HepG2 (cell line): ENCODE measurements around the gene ZNF239. TPM values are rescaled to one million over a fixed set of nuclear protein-coding genes. Genes with fewer than 3 reads are reported as not detected.

Experiments used
- ATAC-seq: fragments of 200-7000 bp; cut with Tn5 transposase; 3 replicates; pipeline ENCODE4 v1.9.1; 2020; ENCODE audit warnings: mild to moderate bottlenecking, moderate library complexity
- BruUV-seq: library from RNA; stranded (reverse); fragments of 400-500 nt; replicated peaks from 2 replicates; lab custom pipeline; 2021; lab: Mats Ljungman, UMichigan
- CTCF ChIA-PET: fragments of 300-600 bp; formaldehyde crosslinking; extraction: SDS; loops from one replicate; lab custom pipeline; 2021; ENCODE audit warnings: low total read pairs, inconsistent platforms, low intra/inter-chr PET ratio; lab: Yijun Ruan, JAX
- POLR2A ChIA-PET: fragments of 350-600 bp; sonication (Branson Sonifier 250); formaldehyde crosslinking; loops from one replicate; lab custom pipeline; 2020; ENCODE audit warnings: antibody characterized with exemption, inconsistent platforms; lab: Yijun Ruan, JAX
- DNase-seq: peaks from one replicate; pipeline ENCODE4 v3.0.0-alpha.2; 2015; ENCODE audit warnings: low spot score
- FAIRE-seq: peaks from 3 replicates; lab custom pipeline; 2011; peaks lifted over from hg19 to GRCh38; lab: Jason Lieb, UNC
- H2AFZ ChIP-seq: one replicate; pipeline ENCODE4 v1.6.1; 2011; ENCODE audit warnings: low read length, inconsistent platforms
- H3K27ac ChIP-seq: fragments of 300-600 bp; 3 replicates; pipeline ENCODE4 v1.8.0; 2011; ENCODE audit warnings: mixed run types, mild to moderate bottlenecking, mixed read lengths, low read length, inconsistent platforms; ENCODE audit not compliant: insufficient read depth; ENCODE audit errors: extremely low read length
- H3K27me3 ChIP-seq, 2 experiments: fragments of 200-600 bp in 1 of 2; 2 replicates in 1 of 2; 3 replicates in 1 of 2; pipeline versions ENCODE4 v1.6.0 to v1.8.0; 2011; ENCODE audit warnings: low read length in 2 of 2, mild to moderate bottlenecking in 2 of 2, moderate library complexity in 2 of 2, inconsistent platforms in 1 of 2; ENCODE audit not compliant: insufficient read depth in 2 of 2, control insufficient read depth in 1 of 2
- H3K36me3 ChIP-seq, 2 experiments: fragments of 200-600 bp in 1 of 2; replicated peaks in 1 of 2; 2 replicates in 1 of 2; 3 replicates in 1 of 2; pipeline versions ENCODE4 v1.5.1 to v1.8.0; 2011; ENCODE audit warnings: low read length in 2 of 2, inconsistent platforms in 1 of 2; ENCODE audit not compliant: insufficient read depth in 2 of 2, control insufficient read depth in 1 of 2
- H3K4me1 ChIP-seq: 2 replicates; pipeline ENCODE4 v1.5.1; 2012; ENCODE audit warnings: low read length, inconsistent platforms; ENCODE audit not compliant: insufficient read depth
- H3K4me2 ChIP-seq: 2 replicates; pipeline ENCODE4 v1.6.0; 2011; ENCODE audit warnings: low read depth, low read length, inconsistent platforms
- H3K4me3 ChIP-seq, 3 experiments: fragments of 200-600 bp in 1 of 3; sonication (generic), shearing (Covaris generic) in 1 of 3; replicated peaks in 1 of 3; 2 replicates each; pipeline ENCODE4 v1.5.1; 2011 to 2016; ENCODE audit warnings: low read length in 3 of 3, inconsistent platforms in 2 of 3, low read depth in 2 of 3, mild to moderate bottlenecking in 2 of 3, control low read depth in 1 of 3, mixed read lengths in 1 of 3; ENCODE audit not compliant: insufficient read depth in 1 of 3
- H3K79me2 ChIP-seq: one replicate; pipeline ENCODE4 v1.6.1; 2011; ENCODE audit warnings: low read length, inconsistent platforms; ENCODE audit not compliant: insufficient read depth
- H3K9ac ChIP-seq: 2 replicates; pipeline ENCODE4 v1.6.0; 2011; ENCODE audit warnings: mild to moderate bottlenecking, low read depth, low read length, inconsistent platforms; ENCODE audit not compliant: insufficient read depth
- H3K9me3 ChIP-seq: 2 replicates; pipeline ENCODE4 v1.5.1; 2012; ENCODE audit warnings: mild to moderate bottlenecking, low read length
- H4K20me1 ChIP-seq: 2 replicates; pipeline ENCODE4 v1.6.0; 2011; ENCODE audit warnings: inconsistent platforms, mild to moderate bottlenecking, low read length, moderate library complexity; ENCODE audit not compliant: insufficient read depth
- AGO1 ChIP-seq: fragments of 200-400 bp; formaldehyde crosslinking; IDR thresholded peaks from 2 replicates; pipeline ENCODE4 v1.6.1; 2017; ENCODE audit warnings: mild to moderate bottlenecking, low read depth, low read length, moderate library complexity; ENCODE audit not compliant: poor library complexity, severe bottlenecking
- ARID2 ChIP-seq: sonication (generic); formaldehyde crosslinking; IDR thresholded peaks from 2 replicates; pipeline ENCODE4 v1.8.1; 2022; ENCODE audit warnings: mild to moderate bottlenecking, missing genetic modification reagents, borderline replicate concordance
- CENPX ChIP-seq: sonication (generic); formaldehyde crosslinking; IDR thresholded peaks from 2 replicates; pipeline ENCODE4 v1.9.0; 2021; ENCODE audit warnings: mild to moderate bottlenecking, missing genetic modification reagents, moderate library complexity
- FOXP1 ChIP-seq, 2 experiments: fragments of 450-650 bp in 1 of 2; IDR thresholded peaks; 2 replicates each; pipeline ENCODE4 v1.6.1; 2017 to 2018; ENCODE audit warnings: antibody characterized with exemption in 1 of 2
- GZF1 ChIP-seq: sonication (generic); formaldehyde crosslinking; IDR thresholded peaks from 2 replicates; pipeline ENCODE4 v1.5.1; 2020; ENCODE audit warnings: mild to moderate bottlenecking, missing genetic modification reagents
- HNF4G ChIP-seq, 2 experiments: sonication (generic) in 1 of 2; formaldehyde crosslinking in 1 of 2; IDR thresholded peaks; 2 replicates each; pipeline versions ENCODE4 v1.4.0 to v1.6.1; 2011 to 2020; ENCODE audit warnings: borderline replicate concordance in 2 of 2, low read depth in 2 of 2, mild to moderate bottlenecking in 2 of 2, low read length in 1 of 2, missing genetic modification reagents in 1 of 2, moderate library complexity in 1 of 2
- HOXA3 ChIP-seq: sonication (generic); formaldehyde crosslinking; IDR thresholded peaks from 2 replicates; pipeline ENCODE4 v1.5.0; 2020; ENCODE audit warnings: missing genetic modification reagents
- SCMH1 ChIP-seq: sonication (generic); formaldehyde crosslinking; IDR thresholded peaks from 2 replicates; pipeline ENCODE4 v1.9.0; 2021; ENCODE audit warnings: missing genetic modification reagents, mild to moderate bottlenecking, borderline replicate concordance
- SMAD1 ChIP-seq: sonication (generic); formaldehyde crosslinking; IDR thresholded peaks from 2 replicates; pipeline ENCODE4 v1.4.0; 2020; ENCODE audit warnings: missing genetic modification reagents, low read depth, mild to moderate bottlenecking, borderline replicate concordance
- ZMAT3 ChIP-seq: sonication (generic); formaldehyde crosslinking; conservative IDR thresholded peaks from 2 replicates; pipeline ENCODE4 v1.7.0; 2021; ENCODE audit warnings: missing genetic modification reagents
- ZNF3 ChIP-seq: IDR thresholded peaks from 2 replicates; pipeline ENCODE4 v1.7.0; 2017; ENCODE audit warnings: inconsistent platforms
- ZNF510 ChIP-seq: sonication (generic); formaldehyde crosslinking; IDR thresholded peaks from 2 replicates; pipeline ENCODE4 v1.4.0; 2020; ENCODE audit warnings: low read depth, mild to moderate bottlenecking, missing genetic modification reagents
- ZNF781 ChIP-seq: sonication (generic); formaldehyde crosslinking; IDR thresholded peaks from 2 replicates; pipeline ENCODE4 v1.5.1; 2020; ENCODE audit warnings: borderline replicate concordance, mild to moderate bottlenecking, missing genetic modification reagents; ENCODE audit errors: not compliant biosample characterization
- WGBS: methylation state at CpG from one replicate; pipeline ENCODE4 v1.1.6; 2017; ENCODE audit warnings: low lambda C conversion rate; 5-methylcytosine and 5-hydroxymethylcytosine counted together
- in situ Hi-C: cut with HindIII; loops from 2 replicates; pipeline ENCODE4 v1.10.0; 2017; ENCODE audit warnings: low pct_unique_long_range_greater_than_20kb; ENCODE audit not compliant: extremely low pct_ligation_motif_present
- intact Hi-C: fragments of 100-400 bp; cut with micrococcal nuclease; formaldehyde crosslinking; loops from one replicate; pipeline ENCODE4 v1.10.0; 2022; ENCODE audit not compliant: unreplicated experiment
- polyA plus RNA-seq, 8 experiments: library from polyadenylated mRNA; depleted of rRNA in 3 of 8; stranded (reverse) in 7 of 8; unstranded in 1 of 8; fragments of >200 nt; fragmentation: Illumina TruSeq in 4 of 8; extraction: Trizol in 4 of 8; gene quantifications; 2 replicates each; pipeline versions ENCODE4 v1.2.1 to v1.2.3, GENCODE V29; 2011 to 2016; ENCODE audit warnings: low read depth in 4 of 8, missing spikeins in 1 of 8, mixed read lengths in 1 of 8; ENCODE audit not compliant: insufficient read depth in 1 of 8
- total RNA-seq, 5 experiments: library from RNA; depleted of rRNA; stranded (reverse); fragments of >200 nt; fragmentation: Illumina TruSeq; extraction: Trizol; gene quantifications; 2 replicates each; pipeline ENCODE4 v1.2.3, GENCODE V29; 2016; ENCODE audit warnings: low read depth in 1 of 5
- TF ChIP-seq, protein P1 (sequence below): sonication (generic); formaldehyde crosslinking; conservative IDR thresholded peaks from 2 replicates; pipeline ENCODE4 v1.8.0; 2022; ENCODE audit warnings: mild to moderate bottlenecking, moderate library complexity, missing genetic modification reagents

Gene ZNF239
- total and polyA plus RNA-seq, 2 of the 13 experiments (the other 11 are each of a cell fraction or from before 2014, with no cell fraction given): 0.05 TPM; not detected in 1

GRCh38 chr10:43596546-43596945, 22.1 kb upstream of the ZNF239 start (continued):
- TF ChIP-seq ZMAT3: no peak
- TF ChIP-seq, all 625 proteins: peak for 3

DNA sequence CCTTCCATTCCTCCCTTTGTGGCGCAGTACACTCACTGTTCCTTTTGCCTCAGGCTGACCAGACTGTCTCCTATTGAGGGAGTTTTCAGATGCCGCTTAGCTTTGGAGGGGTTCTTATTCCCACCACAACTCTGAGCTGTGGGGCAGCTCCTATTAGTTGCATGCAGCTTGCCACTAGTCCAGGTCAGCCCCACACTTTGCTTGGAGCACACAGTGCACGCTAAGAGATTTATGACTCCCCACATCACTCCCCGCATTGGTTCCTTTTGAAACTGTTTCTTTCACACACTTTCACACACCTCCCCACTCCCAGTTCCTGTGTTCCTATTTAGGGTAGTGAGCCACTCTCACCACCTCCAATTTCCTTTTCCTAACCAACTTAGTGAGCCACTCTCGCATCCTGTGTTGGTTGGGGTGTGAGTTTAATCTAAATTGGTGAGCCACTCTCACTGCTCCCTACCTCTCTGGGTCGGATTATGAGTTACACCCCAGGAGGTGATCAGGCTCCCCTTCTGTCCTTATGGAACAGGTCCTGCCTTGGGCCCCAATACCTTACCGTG, 21.4 kb upstream of the ZNF239 start:
- ATAC-seq (peak; percentile 48), FAIRE-seq (no peak), DNase-seq (no peak)
- Histone ChIP-seq H3K9me3 (peaks cover 14% of the 10 kb centered on the region; the same call in 1 of the 2 replicates), H3K79me2 (no peaks in the 10 kb centered on the region), H3K4me1 (peaks cover 16% of the 10 kb centered on the region), H3K27me3 (peaks cover 0 to 18% of the 10 kb centered on the region in 2 experiments; a peak in 3 of 5 replicates), H3K9ac (no peak overlapping the region), H2AFZ (no peak overlapping the region), H3K4me3 (no peak overlapping the region), H3K36me3 (no peaks in the 10 kb centered on the region), H3K4me2 (peak overlapping the region; percentile 59; the same call in 1 of the 2 replicates), H4K20me1 (no peaks in the 10 kb centered on the region), H3K27ac (no peak overlapping the region)
- 48% methylated on average over 6 of the region's 7 CpGs for WGBS
- in situ Hi-C loops: no loop called here
- ChIA-PET CTCF (no interaction called here), POLR2A (no interaction called here)
- no TSS peak for BruUV-seq
- intact Hi-C loops: no loop called here
- no peak for TF ChIP-seq ZNF510 (CRISPR knock-in tag)
- TF ChIP-seq ZNF781 (CRISPR knock-in tag): no peak
- no peak for TF ChIP-seq SMAD1 (CRISPR knock-in tag)
- TF ChIP-seq GZF1 (CRISPR knock-in tag): no peak
- no peak for TF ChIP-seq HNF4G (IDR thresholded peaks at IDR 0.05; ENCODE audit: borderline replicate concordance, low read depth, low read length)
- no peak for TF ChIP-seq HNF4G (CRISPR knock-in tag; IDR thresholded peaks at IDR 0.05; ENCODE audit: borderline replicate concordance, low read depth)
- no peak for TF ChIP-seq AGO1
- no peak for TF ChIP-seq ARID2 (CRISPR knock-in tag)
- TF ChIP-seq ZNF3 (CRISPR knock-in tag): no peak
- TF ChIP-seq CENPX (CRISPR knock-in tag): no peak
- TF ChIP-seq SCMH1 (CRISPR knock-in tag): no peak
- TF ChIP-seq, protein P1, sequence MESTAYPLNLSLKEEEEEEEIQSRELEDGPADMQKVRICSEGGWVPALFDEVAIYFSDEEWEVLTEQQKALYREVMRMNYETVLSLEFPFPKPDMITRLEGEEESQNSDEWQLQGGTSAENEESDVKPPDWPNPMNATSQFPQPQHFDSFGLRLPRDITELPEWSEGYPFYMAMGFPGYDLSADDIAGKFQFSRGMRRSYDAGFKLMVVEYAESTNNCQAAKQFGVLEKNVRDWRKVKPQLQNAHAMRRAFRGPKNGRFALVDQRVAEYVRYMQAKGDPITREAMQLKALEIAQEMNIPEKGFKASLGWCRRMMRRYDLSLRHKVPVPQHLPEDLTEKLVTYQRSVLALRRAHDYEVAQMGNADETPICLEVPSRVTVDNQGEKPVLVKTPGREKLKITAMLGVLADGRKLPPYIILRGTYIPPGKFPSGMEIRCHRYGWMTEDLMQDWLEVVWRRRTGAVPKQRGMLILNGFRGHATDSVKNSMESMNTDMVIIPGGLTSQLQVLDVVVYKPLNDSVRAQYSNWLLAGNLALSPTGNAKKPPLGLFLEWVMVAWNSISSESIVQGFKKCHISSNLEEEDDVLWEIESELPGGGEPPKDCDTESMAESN (CRISPR knock-in tag): no peak
- no peak for TF ChIP-seq HOXA3 (CRISPR knock-in tag)
- TF ChIP-seq FOXP1 (IDR thresholded peaks at IDR 0.05): no peak
- no peak for TF ChIP-seq FOXP1 (CRISPR knock-in tag; IDR thresholded peaks at IDR 0.05)
